Natural killer cell treated with Interleukin-12 subunit alpha and Interleukin-12 subunit beta and Interleukin-15 and Interleukin-18, amount 100 ng/mL, for 72 hours (primary cell): ENCODE data around the gene MIPEP. TPM values are rescaled to one million over a fixed set of nuclear protein-coding genes. Genes with fewer than 3 reads are reported as not detected.

Experiments used
- ATAC-seq, 2 donors: fragments of 150-1000 bp; cut with Tn5 transposase in 1 of 2; sonication (Bioruptor Pico), chemical (Tn5 transposase) in 1 of 2; 2 replicates each; pipeline ENCODE4 v1.10.0; 2021
- DNase-seq: peaks from one replicate; pipeline ENCODE4 v3.0.0; 2022; ENCODE audit warnings: low spot score
- H3K27ac Mint-ChIP-seq, 2 donors: 1 replicate in 1 of 2; 2 replicates in 1 of 2; pipeline ENCODE4 v1.8.0; 2022; ENCODE audit warnings: mixed read lengths in 2 of 2, mild to moderate bottlenecking in 1 of 2, moderate library complexity in 1 of 2
- H3K27me3 Mint-ChIP-seq, 2 donors: 1 replicate in 1 of 2; 2 replicates in 1 of 2; pipeline ENCODE4 v1.8.0; 2022; ENCODE audit warnings: mixed read lengths in 2 of 2
- H3K36me3 Mint-ChIP-seq: one replicate; pipeline ENCODE4 v1.8.0; 2022; ENCODE audit warnings: mixed read lengths
- H3K4me1 Mint-ChIP-seq, 2 donors: 1 replicate in 1 of 2; 2 replicates in 1 of 2; pipeline ENCODE4 v1.8.0; 2022; ENCODE audit warnings: low read depth in 2 of 2, mixed read lengths in 2 of 2, mild to moderate bottlenecking in 1 of 2
- H3K4me3 Mint-ChIP-seq: one replicate; pipeline ENCODE4 v1.8.0; 2022; ENCODE audit warnings: mixed read lengths
- H3K9me3 Mint-ChIP-seq: 2 replicates; pipeline ENCODE4 v1.8.0; 2022; ENCODE audit warnings: mixed read lengths
- total RNA-seq, 2 donors: library from RNA; stranded (reverse); gene quantifications; one replicate each; pipeline ENCODE4 v1.2.3, GENCODE V29; 2022

Gene MIPEP
- total RNA-seq, 2 donors from 2014 or later, result 12.1 to 14.5 TPM

DNA sequence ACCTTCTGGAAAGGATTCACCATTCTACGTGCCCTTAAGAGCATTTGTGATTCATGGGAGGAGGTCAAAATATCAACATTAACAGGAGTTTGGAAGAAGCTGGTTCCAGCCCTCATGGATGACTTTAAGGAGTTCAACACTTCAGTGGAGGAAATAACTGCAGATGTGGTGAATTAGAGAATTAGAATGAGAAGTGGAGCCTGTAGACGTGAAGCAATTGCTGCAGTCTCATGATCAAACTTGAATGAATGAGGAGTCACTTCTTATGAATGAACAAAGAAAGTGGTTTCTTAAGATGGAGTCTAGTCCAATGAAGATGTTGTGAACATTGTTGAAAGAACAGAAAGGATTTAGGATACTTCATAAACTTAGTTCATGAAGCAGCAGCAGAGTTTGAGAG is 189.9 kb downstream of the MIPEP start:
- Mint-ChIP-seq H3K27me3 (no peaks in the 10 kb centered on the region), H3K9me3 (no peaks in the 10 kb centered on the region), H3K27ac (no peak overlapping the region), H3K36me3 (no peaks in the 10 kb centered on the region), H3K4me3 (no peak overlapping the region), H3K4me1 (peaks cover 11 to 18% of the 10 kb centered on the region in 2 donors)
- DNase-seq (no peak), ATAC-seq (no peak)

DNA sequence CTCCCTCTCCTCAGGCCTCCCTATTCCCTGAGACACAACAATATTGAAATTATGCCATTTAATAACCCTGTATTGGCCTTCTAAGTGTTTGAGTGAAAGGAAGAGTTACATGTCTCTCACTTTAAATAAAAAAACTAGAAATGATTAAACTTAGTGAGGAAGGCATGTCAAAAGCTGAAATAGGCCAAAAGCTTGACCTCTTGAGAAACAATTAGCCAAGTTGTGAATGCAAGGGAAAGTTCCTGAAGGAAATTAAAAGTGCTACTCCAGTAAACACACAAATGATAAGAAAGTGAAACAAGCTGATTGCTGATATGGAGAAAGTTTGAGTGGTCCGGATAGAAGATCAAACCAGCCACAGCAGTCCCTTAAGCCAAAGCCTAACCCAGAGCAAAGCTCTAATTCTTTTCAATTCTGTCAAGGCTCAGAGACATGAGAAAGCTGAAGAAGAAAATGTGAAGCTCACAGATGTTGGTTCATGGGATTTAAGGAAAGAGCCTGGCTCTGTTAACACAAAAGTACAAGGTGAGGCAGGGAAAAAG is 191.4 kb downstream of the MIPEP start:
- H3K27me3 Mint-ChIP-seq, result no peaks in the 10 kb centered on the region
- H3K36me3 Mint-ChIP-seq, result no peaks in the 10 kb centered on the region
- H3K27ac Mint-ChIP-seq, result no peak overlapping the region
- peaks cover 11 to 18% of the 10 kb centered on the region in 2 donors for H3K4me1 Mint-ChIP-seq
- DNase-seq, result no peak
- ATAC-seq, result no peak
- H3K4me3 Mint-ChIP-seq, result no peak overlapping the region
- H3K9me3 Mint-ChIP-seq, result no peaks in the 10 kb centered on the region

DNA sequence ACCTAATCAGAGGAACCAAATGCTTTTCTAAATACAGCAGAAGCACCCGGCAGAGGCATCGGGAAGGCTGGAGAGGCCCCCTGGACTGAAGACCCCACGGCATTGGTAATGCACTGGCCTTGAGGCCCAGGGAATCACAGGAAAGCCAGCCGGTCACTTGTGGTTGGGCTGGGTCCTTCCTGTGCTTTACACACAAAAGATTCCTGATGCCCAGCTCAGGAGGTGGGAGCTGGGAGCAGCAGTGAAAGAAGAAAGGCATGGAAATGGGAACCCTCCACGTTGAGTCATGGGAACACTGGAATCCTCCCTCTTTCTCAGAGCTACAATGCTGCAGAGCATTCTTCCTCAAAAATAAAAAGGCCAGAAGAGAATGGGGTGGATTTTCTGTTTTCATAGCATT is 192.6 kb downstream of the MIPEP start:
- Mint-ChIP-seq H3K36me3 (no peaks in the 10 kb centered on the region), H3K4me3 (peak overlapping the region; percentile 76), H3K9me3 (no peaks in the 10 kb centered on the region), H3K4me1 (peaks cover 11 to 18% of the 10 kb centered on the region in 2 donors), H3K27ac (peak overlapping the region; percentile 69 to 88), H3K27me3 (no peaks in the 10 kb centered on the region)
- DNase-seq, result no peak
- no peak for ATAC-seq

DNA sequence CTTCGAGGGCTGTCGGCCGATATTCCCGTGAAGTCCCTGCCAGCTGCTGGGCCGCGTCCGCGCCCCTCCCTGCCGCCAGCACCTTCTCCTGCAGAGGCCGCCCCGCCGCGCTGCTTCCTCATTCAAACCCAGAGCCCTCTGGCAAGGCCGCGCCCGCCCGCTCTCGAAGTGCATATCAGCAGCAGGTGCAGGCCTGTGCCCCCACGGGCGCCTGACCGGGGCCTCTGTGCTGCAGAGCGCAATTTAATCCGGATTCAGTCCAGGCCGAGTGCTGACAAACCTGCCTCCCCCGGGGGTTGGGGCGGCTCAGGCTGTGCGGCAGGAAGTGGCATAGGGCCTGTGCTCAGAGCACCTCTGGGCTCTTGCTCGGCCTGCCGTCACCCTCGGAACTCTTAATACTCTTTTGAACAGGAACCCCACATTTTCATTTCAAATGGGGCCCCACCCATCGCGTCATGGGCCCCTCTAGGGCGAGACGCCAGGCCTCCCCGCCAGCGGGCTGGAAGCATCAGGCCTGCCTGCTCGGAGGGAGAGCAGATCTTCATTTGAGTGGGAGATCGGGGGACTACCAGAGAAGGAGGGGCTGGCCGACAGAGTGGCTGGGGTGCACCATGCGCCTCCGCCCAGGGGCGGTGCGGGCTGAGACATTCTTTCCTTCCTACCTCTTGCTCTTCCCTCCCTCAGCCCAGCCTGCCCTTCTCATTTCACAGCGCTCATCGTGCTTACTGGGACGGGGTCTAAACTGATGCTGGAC is 193.3 kb downstream of the MIPEP start:
- H3K4me3 Mint-ChIP-seq, result peak overlapping the region; percentile 76
- ATAC-seq, result peak; percentile 92 to 93
- peaks cover 11 to 18% of the 10 kb centered on the region in 2 donors for H3K4me1 Mint-ChIP-seq
- peak overlapping the region; percentile 69 to 88 for H3K27ac Mint-ChIP-seq
- no peaks in the 10 kb centered on the region for H3K9me3 Mint-ChIP-seq
- no peak for DNase-seq
- H3K36me3 Mint-ChIP-seq, result no peaks in the 10 kb centered on the region
- no peaks in the 10 kb centered on the region for H3K27me3 Mint-ChIP-seq

DNA sequence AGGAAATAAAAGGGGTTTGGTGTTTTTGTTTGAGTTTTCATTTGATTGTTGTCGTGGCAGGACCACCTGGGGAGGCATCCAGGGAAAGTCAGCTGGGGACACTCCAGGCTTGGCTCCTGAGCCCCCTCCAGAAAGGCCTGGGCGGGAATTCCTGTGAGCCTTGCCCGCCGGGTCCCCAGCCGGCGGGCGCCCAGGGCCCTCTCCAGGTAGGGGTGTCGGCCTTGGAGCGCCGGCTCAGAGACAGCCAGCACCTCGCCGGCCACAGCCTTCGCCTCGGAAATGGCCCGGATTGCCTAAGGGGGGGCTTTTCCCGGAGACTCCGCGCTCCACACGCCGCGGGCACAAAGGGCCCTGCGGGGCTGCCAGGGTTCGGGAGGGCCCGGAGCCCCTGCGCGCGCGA is 194.0 kb downstream of the MIPEP start:
- Mint-ChIP-seq H3K9me3 (no peaks in the 10 kb centered on the region), H3K27ac (no peak overlapping the region), H3K27me3 (no peaks in the 10 kb centered on the region), H3K4me3 (no peak overlapping the region), H3K36me3 (no peaks in the 10 kb centered on the region), H3K4me1 (peaks cover 11 to 18% of the 10 kb centered on the region in 2 donors)
- no peak for ATAC-seq
- DNase-seq, result no peak

DNA sequence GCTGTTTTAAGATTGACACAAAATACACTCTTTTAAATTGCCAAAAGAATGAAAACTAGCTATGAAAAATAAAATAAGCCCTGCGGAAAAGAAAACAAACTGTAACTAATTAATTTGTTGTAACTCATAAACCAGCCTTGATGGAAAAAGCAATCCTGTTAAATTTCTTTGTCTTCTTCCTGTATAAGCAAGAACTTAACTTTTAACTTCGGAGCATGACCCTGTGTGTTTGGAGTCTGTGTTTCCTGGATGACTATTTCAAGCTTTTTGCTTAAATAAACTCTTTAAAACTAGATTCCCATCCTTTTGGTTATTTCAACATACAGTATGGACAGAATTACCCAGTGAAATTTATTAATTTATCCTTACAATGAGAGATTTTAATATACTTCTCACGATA is 196.4 kb downstream of the MIPEP start:
- Mint-ChIP-seq H3K9me3 (no peaks in the 10 kb centered on the region), H3K27me3 (no peaks in the 10 kb centered on the region), H3K4me1 (peaks cover 11 to 18% of the 10 kb centered on the region in 2 donors), H3K27ac (no peak overlapping the region), H3K36me3 (no peaks in the 10 kb centered on the region), H3K4me3 (no peak overlapping the region)
- ATAC-seq, result no peak
- DNase-seq, result no peak

DNA sequence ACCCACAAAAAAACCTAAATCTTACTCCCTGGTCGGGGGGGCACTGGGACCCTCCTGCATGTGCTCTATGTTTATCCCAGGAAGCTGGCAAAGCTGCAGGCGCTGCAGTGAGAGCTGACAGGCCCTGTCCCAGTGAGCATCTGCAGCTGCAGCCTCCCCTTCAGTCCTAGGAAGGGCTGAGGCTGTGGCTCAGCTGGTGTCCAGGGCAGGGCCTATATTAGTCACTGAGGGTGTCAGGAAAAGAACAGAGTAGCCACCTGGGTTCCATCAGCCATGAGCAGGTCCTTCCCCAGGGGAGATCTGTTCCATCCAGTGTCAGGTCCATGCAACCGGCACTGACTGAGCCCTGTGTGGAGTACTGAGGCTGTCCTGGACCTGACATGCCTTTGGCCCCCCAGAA is 198.5 kb downstream of the MIPEP start:
- H3K4me1 Mint-ChIP-seq, result peaks cover under 1 to 3% of the 10 kb centered on the region in 2 donors
- ATAC-seq (peak; percentile 36 to 43), DNase-seq (no peak)
- no peaks in the 10 kb centered on the region for H3K27me3 Mint-ChIP-seq
- H3K4me3 Mint-ChIP-seq, result no peak overlapping the region
- H3K27ac Mint-ChIP-seq, result no peak overlapping the region
- no peaks in the 10 kb centered on the region for H3K9me3 Mint-ChIP-seq
- H3K36me3 Mint-ChIP-seq, result no peaks in the 10 kb centered on the region

DNA sequence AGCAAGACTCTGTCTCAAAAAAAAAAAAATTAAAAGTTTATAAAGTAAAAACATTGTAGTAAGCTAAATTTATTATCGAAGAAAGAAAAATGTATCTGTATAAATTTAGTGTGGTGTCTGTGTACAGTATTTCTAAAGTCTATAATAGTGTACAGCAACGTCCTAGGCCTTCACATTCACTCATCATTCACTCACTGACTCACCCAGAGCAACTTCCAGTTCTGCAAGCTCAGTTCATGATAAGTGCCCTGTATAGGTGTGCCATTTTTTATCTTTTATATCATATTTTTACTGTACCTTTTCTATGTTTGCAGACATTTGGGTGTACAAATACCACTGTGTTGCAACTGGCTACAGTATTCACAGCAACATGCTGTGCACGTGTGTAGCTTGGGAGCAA is 200.9 kb downstream of the MIPEP start:
- Mint-ChIP-seq H3K4me3 (no peak overlapping the region), H3K27me3 (no peaks in the 10 kb centered on the region), H3K4me1 (no peaks in the 10 kb centered on the region), H3K27ac (no peak overlapping the region), H3K36me3 (peaks cover 4% of the 10 kb centered on the region), H3K9me3 (no peaks in the 10 kb centered on the region)
- DNase-seq (no peak), ATAC-seq (no peak)

DNA sequence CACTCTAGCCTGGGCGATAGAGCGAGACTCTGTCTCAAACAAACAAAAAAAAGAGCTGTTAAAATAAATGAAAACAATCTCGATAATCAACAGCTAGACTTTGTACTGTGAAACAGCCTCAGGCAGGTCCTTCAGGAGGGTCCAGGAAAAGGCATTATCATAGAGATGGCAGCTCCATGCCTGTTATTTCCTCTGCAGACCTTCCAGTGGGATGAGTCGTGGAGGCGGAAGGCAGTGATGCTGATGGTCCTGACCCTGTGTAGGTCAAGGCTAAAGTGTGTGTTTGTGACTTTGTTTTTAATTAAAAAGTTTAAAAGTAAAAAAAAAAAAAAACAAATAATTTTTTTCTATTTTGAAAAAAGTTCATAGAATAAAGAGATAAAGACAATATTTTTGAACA is 201.6 kb downstream of the MIPEP start:
- no peak overlapping the region for H3K4me3 Mint-ChIP-seq
- ATAC-seq, result no peak
- H3K36me3 Mint-ChIP-seq, result peaks cover 4% of the 10 kb centered on the region
- H3K27me3 Mint-ChIP-seq, result no peaks in the 10 kb centered on the region
- no peaks in the 10 kb centered on the region for H3K4me1 Mint-ChIP-seq
- H3K27ac Mint-ChIP-seq, result no peak overlapping the region
- DNase-seq, result no peak
- no peaks in the 10 kb centered on the region for H3K9me3 Mint-ChIP-seq

DNA sequence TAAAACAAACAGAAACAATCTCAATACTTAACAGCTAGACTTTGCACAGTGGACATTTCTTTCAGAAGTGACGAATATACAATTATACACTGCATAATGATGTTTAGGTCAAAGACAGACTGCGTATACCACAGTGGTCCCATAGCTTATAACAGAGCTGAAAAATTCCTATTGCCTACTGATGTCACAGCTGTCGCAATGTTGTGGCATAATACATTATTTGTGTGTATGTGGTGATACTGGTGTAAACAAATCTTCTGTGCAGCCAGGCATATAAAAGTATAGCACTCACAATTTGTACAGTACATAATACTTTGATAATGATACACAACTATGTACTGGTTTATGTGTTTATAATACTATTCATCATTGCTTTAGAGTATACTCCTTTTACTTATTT is 202.3 kb downstream of the MIPEP start:
- no peaks in the 10 kb centered on the region for H3K9me3 Mint-ChIP-seq
- H3K27me3 Mint-ChIP-seq, result no peaks in the 10 kb centered on the region
- H3K27ac Mint-ChIP-seq, result no peak overlapping the region
- no peak for DNase-seq
- no peak overlapping the region for H3K4me3 Mint-ChIP-seq
- ATAC-seq, result no peak
- peaks cover 4% of the 10 kb centered on the region for H3K36me3 Mint-ChIP-seq
- H3K4me1 Mint-ChIP-seq, result no peaks in the 10 kb centered on the region

DNA sequence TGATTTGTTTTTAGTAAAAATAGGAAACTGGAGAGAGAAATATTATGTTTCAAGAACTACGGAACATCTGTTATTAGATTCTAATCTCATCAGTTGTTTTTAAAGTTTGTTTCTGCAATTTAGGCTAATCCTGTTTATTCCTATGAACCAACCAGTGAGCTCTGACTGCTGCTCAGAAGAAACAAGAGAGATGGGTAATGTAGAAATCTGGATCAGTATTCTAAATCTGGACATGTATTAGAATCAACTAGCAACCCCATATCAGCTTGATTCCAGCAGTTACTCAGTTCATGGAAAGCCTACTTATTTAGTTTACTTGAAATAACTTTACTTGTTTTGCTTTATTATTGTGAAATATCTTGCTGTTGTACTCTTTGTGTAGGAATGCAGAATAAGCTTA is 203.8 kb downstream of the MIPEP start:
- no peaks in the 10 kb centered on the region for H3K4me1 Mint-ChIP-seq
- no peaks in the 10 kb centered on the region for H3K9me3 Mint-ChIP-seq
- H3K4me3 Mint-ChIP-seq, result no peak overlapping the region
- H3K36me3 Mint-ChIP-seq, result peaks cover 4% of the 10 kb centered on the region
- DNase-seq (no peak), ATAC-seq (no peak)
- H3K27ac Mint-ChIP-seq, result no peak overlapping the region
- no peaks in the 10 kb centered on the region for H3K27me3 Mint-ChIP-seq

DNA sequence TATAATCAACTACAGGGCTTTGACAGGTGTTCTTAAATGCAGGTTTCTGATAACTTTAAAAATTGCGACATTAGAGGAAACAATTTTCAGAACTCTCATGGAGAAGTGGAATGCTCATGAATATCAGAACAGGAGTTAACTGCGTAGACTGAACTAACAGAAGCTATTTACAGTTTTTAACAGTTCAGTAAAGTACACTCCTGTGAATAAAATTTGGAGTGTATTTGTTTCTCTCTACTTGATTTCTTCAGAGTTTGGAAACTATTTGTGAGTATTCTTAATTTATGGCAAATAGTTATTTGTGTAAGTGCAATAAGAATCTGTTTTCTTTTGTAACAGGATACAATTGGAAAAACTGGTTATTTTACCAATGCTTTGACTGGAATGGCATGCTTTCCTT is 204.6 kb downstream of the MIPEP start:
- H3K27me3 Mint-ChIP-seq, result no peaks in the 10 kb centered on the region
- peaks cover 4% of the 10 kb centered on the region for H3K36me3 Mint-ChIP-seq
- DNase-seq, result no peak
- no peak for ATAC-seq
- H3K9me3 Mint-ChIP-seq, result no peaks in the 10 kb centered on the region
- no peak overlapping the region for H3K4me3 Mint-ChIP-seq
- no peaks in the 10 kb centered on the region for H3K4me1 Mint-ChIP-seq
- no peak overlapping the region for H3K27ac Mint-ChIP-seq

DNA sequence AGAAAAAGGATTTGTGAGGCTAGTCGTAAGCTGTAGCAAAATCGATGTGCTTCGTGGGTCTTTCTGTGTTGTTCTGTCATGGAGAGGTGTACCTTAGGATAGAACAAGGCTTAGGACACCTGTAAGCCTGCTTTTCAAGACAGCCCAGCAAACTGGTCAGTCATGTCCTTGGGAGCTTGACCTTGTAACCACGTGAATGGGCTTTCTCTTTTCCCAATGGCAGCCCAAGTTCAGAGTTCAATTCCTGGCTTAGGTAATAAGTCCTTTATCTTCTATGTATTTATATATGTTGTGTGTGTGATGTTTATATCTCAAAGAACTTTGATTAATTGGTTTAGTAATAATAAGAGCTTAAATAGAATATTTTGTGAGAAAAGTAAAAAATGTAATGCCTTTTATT is 206.1 kb downstream of the MIPEP start:
- no peaks in the 10 kb centered on the region for H3K9me3 Mint-ChIP-seq
- no peak overlapping the region for H3K4me3 Mint-ChIP-seq
- DNase-seq (no peak), ATAC-seq (no peak)
- peaks cover 4% of the 10 kb centered on the region for H3K36me3 Mint-ChIP-seq
- peaks cover 0 to 4% of the 10 kb centered on the region in 2 donors for H3K4me1 Mint-ChIP-seq
- peaks cover 0 to 5% of the 10 kb centered on the region in 2 donors for H3K27me3 Mint-ChIP-seq
- no peak overlapping the region for H3K27ac Mint-ChIP-seq

DNA sequence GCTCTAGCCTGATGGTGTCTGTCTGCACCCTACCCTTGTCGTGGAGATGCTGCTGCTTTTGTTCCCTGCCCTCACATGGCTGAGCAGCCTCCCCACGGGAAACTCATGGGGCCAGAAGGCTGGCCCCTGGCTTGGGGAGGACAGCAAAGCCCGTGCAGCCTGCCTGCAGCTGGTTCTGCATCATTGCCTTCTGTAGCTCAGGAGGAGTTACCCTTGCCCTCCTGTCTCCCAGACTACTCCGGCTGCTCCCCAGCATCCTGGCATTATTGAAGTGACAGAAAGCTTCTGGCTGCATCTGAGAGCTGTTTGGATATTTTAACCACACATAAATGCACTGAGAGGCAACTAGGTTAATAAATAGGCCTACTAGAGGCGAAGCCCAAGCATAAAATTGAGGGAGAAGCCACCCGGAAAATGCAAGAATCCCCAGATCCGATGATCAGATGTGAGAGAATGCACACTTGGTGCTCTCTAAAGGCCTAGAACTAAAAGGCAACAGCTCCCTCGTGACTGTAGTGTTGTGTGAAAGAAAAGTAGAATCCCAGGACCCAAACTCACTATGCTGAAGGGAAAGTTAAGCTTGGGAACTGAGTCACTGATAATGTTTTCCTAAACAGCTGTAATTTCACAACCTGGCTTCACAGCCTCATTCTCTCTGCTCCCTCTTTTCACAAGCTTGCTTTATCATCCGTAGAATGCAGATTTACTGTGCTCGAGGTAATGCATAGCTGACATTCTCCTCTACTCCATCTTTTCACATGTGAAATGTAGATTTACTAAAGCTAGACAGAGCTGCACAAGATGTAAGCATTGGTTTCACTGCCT is 208.1 kb downstream of the MIPEP start:
- no peak for ATAC-seq
- no peaks in the 10 kb centered on the region for H3K9me3 Mint-ChIP-seq
- H3K27ac Mint-ChIP-seq, result no peak overlapping the region
- peaks cover 4% of the 10 kb centered on the region for H3K36me3 Mint-ChIP-seq
- peaks cover 0 to 5% of the 10 kb centered on the region in 2 donors for H3K27me3 Mint-ChIP-seq
- no peak for DNase-seq
- H3K4me1 Mint-ChIP-seq, result peaks cover 0 to 4% of the 10 kb centered on the region in 2 donors
- no peak overlapping the region for H3K4me3 Mint-ChIP-seq
